ENCODE data around the gene KRTAP10-12. TPM values are rescaled to one million over a fixed set of nuclear protein-coding genes. Genes with fewer than 3 reads are reported as not detected.

The KRTAP10-12 gene
- polyA plus RNA-seq, 1 of the 3 experiments (the other 2 are of a cell fraction): not detected

DNA sequence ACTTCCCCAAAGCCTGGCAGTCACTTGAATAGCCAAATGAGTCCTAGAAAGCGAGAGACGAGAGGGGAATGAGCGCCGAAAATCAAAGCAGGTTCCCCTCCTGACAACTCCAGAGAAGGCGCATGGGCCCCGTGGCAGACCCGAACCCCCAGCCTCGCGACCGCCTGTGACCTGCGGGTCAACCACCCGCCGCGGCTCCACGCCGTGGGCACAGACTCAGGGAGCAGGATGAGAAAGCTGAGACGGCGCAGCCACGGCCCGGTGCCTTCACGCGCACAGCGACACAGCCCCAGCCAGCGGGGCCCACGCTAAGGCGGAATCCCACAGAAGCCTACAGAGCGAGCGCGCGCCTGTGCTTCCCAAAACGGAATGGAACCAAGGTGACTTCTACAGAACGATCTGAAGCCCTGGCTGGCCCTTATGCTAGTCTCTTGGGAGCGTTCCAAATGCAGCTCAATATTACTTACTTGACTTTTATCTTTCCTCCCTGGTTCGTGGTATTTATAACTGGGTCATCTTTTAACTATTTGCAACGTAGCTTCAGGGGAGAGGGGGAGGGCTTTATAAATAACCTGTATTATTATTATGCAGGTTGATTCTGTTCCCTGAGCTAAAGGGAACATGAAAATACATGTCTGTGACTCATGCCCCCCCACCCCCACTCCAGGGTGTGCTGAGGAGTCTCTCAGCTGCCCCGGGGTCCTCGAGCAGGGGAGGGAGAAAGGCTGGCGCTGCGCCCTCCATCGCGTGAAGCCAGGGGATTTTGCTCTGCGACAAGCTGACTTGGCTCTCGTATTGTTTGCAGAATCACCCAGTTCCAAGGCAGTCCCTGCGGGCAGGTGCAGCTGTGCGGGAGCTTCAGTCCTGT, 12.7 kb downstream of the KRTAP10-12 start:
- CTCF ChIA-PET: interaction anchor here (0.8 to 1.2 kb wide), 4 partner anchors 11 to 199 kb away, joined by 3 to 4 read pairs (median 3); no protein-coding TSS in a partner anchor
- H3K27me3 ChIP-seq (ENCODE audit: insufficient read depth): peaks cover 79% of the 10 kb centered on the region

DNA sequence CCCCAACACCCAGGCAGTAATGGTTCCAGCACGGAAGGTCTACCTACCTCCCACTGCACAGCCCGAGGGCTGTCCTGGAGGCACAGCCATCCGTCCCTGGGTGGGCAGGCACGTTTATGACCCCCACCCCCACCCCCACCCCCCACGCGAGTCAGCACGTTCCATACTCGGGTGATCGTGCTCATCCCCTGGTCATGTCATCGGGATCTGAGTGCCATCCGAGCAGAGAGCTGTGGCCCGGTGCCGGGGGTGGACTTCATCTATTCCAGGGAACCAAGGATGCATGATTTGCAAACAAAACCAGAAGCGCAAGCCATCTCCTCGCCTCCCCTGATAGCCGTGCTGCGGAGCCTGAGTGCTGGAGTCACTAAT, 13.3 kb downstream of the KRTAP10-12 start:
- DNase-seq: peak; percentile 31
- WGBS (ENCODE audit: low lambda C conversion rate): 3% methylated on average over 6 of the region's 17 CpGs

More for the DNA sequence above, 12.7 kb downstream of the KRTAP10-12 start:
- Histone ChIP-seq H3K4me1 (ENCODE audit: control insufficient read depth in 1 of 2, insufficient read depth in 2 of 2, low read depth in 1 of 2, low read length in 1 of 2) (no peaks in the 10 kb centered on the region; a peak in 1 of 4 replicates), H4K20me1 (ENCODE audit: insufficient read depth) (no peaks in the 10 kb centered on the region), H2AFZ (ENCODE audit: low read depth) (peak overlapping the region; percentile 29; the same call in 1 of the 2 replicates), H3K9me2 (no peaks in the 10 kb centered on the region), H3K9ac (no peak overlapping the region), H3K79me2 (ENCODE audit: insufficient read depth) (no peaks in the 10 kb centered on the region), H3K4me2 (peak overlapping the region; percentile 41; the same call in 1 of the 2 replicates), H3K4me3 (ENCODE audit: low read depth in 2 of 2, low read length in 1 of 2) (no peak overlapping the region), H3K9me3 (no peaks in the 10 kb centered on the region), H3K27ac (ENCODE audit: low read depth in 2 of 2, low read length in 1 of 2) (no peak overlapping the region), H3K36me3 (replicated peaks in 1 of 2; ENCODE audit: control insufficient read depth in 1 of 2, insufficient read depth in 2 of 2, low read length in 1 of 2) (no peaks in the 10 kb centered on the region), H3F3A (replicated peaks; ENCODE audit: insufficient read depth) (no peaks in the 10 kb centered on the region)
- peak; percentile 28 for DNase-seq
- POLR2A ChIA-PET: no interaction called here
- WGBS (ENCODE audit: low lambda C conversion rate): 3% methylated on average over 14 of the region's 45 CpGs
- TF ChIP-seq POLR2AphosphoS5 (IDR thresholded peaks at IDR 0.05; ENCODE audit: low read depth, low read length): no peak
- TF ChIP-seq JUND (IDR thresholded peaks at IDR 0.05): no peak
- TF ChIP-seq TEAD4 (IDR thresholded peaks at IDR 0.05; ENCODE audit: borderline replicate concordance, insufficient read depth): no peak
- TF ChIP-seq NRF1 (IDR thresholded peaks at IDR 0.05; ENCODE audit: low read depth, low read length): no peak
- no peak for TF ChIP-seq FOSL2 (IDR thresholded peaks at IDR 0.05; ENCODE audit: borderline replicate concordance, low read depth)

DNA sequence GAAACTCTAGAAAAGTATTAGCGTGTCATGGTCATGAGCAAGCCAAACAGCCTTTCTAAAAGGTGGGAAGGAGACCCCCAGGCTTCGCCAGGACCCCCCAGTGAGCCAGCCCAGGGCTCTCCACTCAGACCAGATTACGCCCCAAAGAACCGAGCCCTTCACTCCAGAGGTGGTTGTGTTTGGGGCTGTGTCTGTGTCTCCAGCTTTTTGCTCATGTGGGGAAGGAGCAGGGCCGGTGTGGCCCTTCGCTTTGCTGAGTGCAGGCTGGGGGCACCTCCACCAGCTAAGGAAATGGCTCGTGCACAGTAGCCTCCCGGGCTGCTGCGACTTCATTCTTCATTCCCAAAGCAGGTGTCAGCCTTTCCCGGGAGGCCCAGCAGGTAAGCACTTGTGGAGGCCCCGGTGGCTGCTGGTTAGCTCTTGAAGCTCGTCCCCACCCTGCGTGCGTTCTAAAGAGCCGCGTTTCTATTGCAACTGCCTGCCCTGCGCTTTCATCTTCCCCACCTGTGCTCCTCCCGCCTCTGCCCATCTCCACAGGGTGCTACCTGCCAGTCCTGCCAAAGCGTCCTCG, 13.9 kb downstream of the KRTAP10-12 start:
- Histone ChIP-seq H3K9me2 (no peaks in the 10 kb centered on the region), H3K79me2 (ENCODE audit: insufficient read depth) (no peaks in the 10 kb centered on the region), H3K27ac (ENCODE audit: low read depth in 2 of 2, low read length in 1 of 2) (no peak overlapping the region), H3K9ac (no peak overlapping the region), H3K36me3 (replicated peaks in 1 of 2; ENCODE audit: control insufficient read depth in 1 of 2, insufficient read depth in 2 of 2, low read length in 1 of 2) (no peaks in the 10 kb centered on the region), H3K4me1 (ENCODE audit: control insufficient read depth in 1 of 2, insufficient read depth in 2 of 2, low read depth in 1 of 2, low read length in 1 of 2) (no peaks in the 10 kb centered on the region; a peak in 1 of 4 replicates), H3F3A (replicated peaks; ENCODE audit: insufficient read depth) (no peaks in the 10 kb centered on the region), H3K4me3 (ENCODE audit: low read depth in 2 of 2, low read length in 1 of 2) (no peak overlapping the region), H2AFZ (ENCODE audit: low read depth) (no peak overlapping the region), H3K27me3 (ENCODE audit: insufficient read depth) (peaks cover 86% of the 10 kb centered on the region), H3K9me3 (no peaks in the 10 kb centered on the region), H4K20me1 (ENCODE audit: insufficient read depth) (no peaks in the 10 kb centered on the region), H3K4me2 (no peak overlapping the region)
- ChIA-PET CTCF (interaction anchor here (0.6 to 2.7 kb wide), 5 partner anchors 12 to 90 kb away, joined by 3 to 12 read pairs (median 3); partner anchors contain the start of gene UBE2G2), POLR2A (interaction anchor here (1.2 kb wide), 1 partner anchor 9 kb away, joined by 5 read pairs; no protein-coding TSS in a partner anchor)
- DNase-seq: peak; percentile 16
- WGBS (ENCODE audit: low lambda C conversion rate): 12% methylated on average over 13 of the region's 20 CpGs
- no peak for TF ChIP-seq EP300 (IDR thresholded peaks at IDR 0.05; ENCODE audit: borderline replicate concordance in 1 of 2, low read depth in 1 of 2, low read length in 1 of 2)
- no peak for TF ChIP-seq FOXJ3 (CRISPR knock-in tag; IDR thresholded peaks at IDR 0.05)
- TF ChIP-seq, protein P1, sequence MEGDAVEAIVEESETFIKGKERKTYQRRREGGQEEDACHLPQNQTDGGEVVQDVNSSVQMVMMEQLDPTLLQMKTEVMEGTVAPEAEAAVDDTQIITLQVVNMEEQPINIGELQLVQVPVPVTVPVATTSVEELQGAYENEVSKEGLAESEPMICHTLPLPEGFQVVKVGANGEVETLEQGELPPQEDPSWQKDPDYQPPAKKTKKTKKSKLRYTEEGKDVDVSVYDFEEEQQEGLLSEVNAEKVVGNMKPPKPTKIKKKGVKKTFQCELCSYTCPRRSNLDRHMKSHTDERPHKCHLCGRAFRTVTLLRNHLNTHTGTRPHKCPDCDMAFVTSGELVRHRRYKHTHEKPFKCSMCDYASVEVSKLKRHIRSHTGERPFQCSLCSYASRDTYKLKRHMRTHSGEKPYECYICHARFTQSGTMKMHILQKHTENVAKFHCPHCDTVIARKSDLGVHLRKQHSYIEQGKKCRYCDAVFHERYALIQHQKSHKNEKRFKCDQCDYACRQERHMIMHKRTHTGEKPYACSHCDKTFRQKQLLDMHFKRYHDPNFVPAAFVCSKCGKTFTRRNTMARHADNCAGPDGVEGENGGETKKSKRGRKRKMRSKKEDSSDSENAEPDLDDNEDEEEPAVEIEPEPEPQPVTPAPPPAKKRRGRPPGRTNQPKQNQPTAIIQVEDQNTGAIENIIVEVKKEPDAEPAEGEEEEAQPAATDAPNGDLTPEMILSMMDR (IDR thresholded peaks at IDR 0.05): no peak

More for the DNA sequence above, 13.3 kb downstream of the KRTAP10-12 start:
- Histone ChIP-seq H3K36me3 (replicated peaks in 1 of 2; ENCODE audit: control insufficient read depth in 1 of 2, insufficient read depth in 2 of 2, low read length in 1 of 2) (no peaks in the 10 kb centered on the region), H3K9me3 (no peaks in the 10 kb centered on the region), H3K4me1 (ENCODE audit: control insufficient read depth in 1 of 2, insufficient read depth in 2 of 2, low read depth in 1 of 2, low read length in 1 of 2) (no peaks in the 10 kb centered on the region; a peak in 1 of 4 replicates), H4K20me1 (ENCODE audit: insufficient read depth) (no peaks in the 10 kb centered on the region), H3K9ac (no peak overlapping the region), H3K27me3 (ENCODE audit: insufficient read depth) (peaks cover 85% of the 10 kb centered on the region), H2AFZ (ENCODE audit: low read depth) (no peak overlapping the region), H3K79me2 (ENCODE audit: insufficient read depth) (no peaks in the 10 kb centered on the region), H3K27ac (ENCODE audit: low read depth in 2 of 2, low read length in 1 of 2) (no peak overlapping the region), H3K4me2 (no peak overlapping the region), H3K9me2 (no peaks in the 10 kb centered on the region), H3K4me3 (ENCODE audit: low read depth in 2 of 2, low read length in 1 of 2) (no peak overlapping the region), H3F3A (replicated peaks; ENCODE audit: insufficient read depth) (no peaks in the 10 kb centered on the region)
- ChIA-PET CTCF (interaction anchor here (0.8 to 1.2 kb wide), 3 partner anchors 10 to 32 kb away, joined by 3 to 4 read pairs (median 3); no protein-coding TSS in a partner anchor), POLR2A (no interaction called here)
- TF ChIP-seq TAF1 (IDR thresholded peaks at IDR 0.05; ENCODE audit: borderline replicate concordance, low read depth, low read length): no peak

Measured in SK-N-SH (cell line).